IMR-90 (cell line): Measurements from ENCODE around the gene ST6GALNAC3. TPM values are rescaled to one million over a fixed set of nuclear protein-coding genes. Genes with fewer than 3 reads are reported as not detected.

Source experiments
- ATAC-seq: fragments of 200-7000 bp; cut with Tn5 transposase; 2 replicates; pipeline ENCODE4 v1.9.1; 2020; ENCODE audit warnings: low read depth, mild to moderate bottlenecking, moderate library complexity
- BruUV-seq: library from RNA; stranded (reverse); fragments of 400-500 nt; replicated peaks from 2 replicates; lab custom pipeline; 2021; lab: Mats Ljungman, UMichigan
- CTCF ChIA-PET: fragments of 300-600 bp; formaldehyde crosslinking; extraction: SDS; loops from one replicate; lab custom pipeline; 2021; ENCODE audit warnings: antibody characterized with exemption; lab: Yijun Ruan, JAX
- POLR2A ChIA-PET: fragments of 300-600 bp; sonication (Branson Sonifier 250); formaldehyde crosslinking; loops from one replicate; lab custom pipeline; 2022; ENCODE audit warnings: antibody characterized with exemption; ENCODE audit not compliant: unreplicated experiment; lab: Charles Lee
- DNase-seq: peaks from one replicate; pipeline ENCODE4 v3.0.0; 2013
- H2AFZ ChIP-seq: replicated peaks from 2 replicates; pipeline ENCODE3; 2013; ENCODE audit warnings: low read length, mild to moderate bottlenecking; ENCODE audit not compliant: poor library complexity
- H2AK5ac ChIP-seq: 2 replicates; pipeline ENCODE4 v1.6.1; 2013; ENCODE audit warnings: low read depth, low read length, inconsistent platforms
- H2AK9ac ChIP-seq: replicated peaks from 2 replicates; pipeline ENCODE3; 2013; ENCODE audit warnings: mild to moderate bottlenecking, low read depth, low read length, moderate library complexity; ENCODE audit not compliant: poor library complexity
- H2BK120ac ChIP-seq: 2 replicates; pipeline ENCODE4 v1.6.1; 2013; ENCODE audit warnings: low read depth, low read length, inconsistent platforms
- H2BK15ac ChIP-seq: 3 replicates; pipeline ENCODE4 v1.6.1; 2013; ENCODE audit warnings: low read depth, low read length, inconsistent platforms
- H2BK20ac ChIP-seq: 2 replicates; pipeline ENCODE4 v1.6.1; 2013; ENCODE audit warnings: low read depth, mild to moderate bottlenecking, inconsistent platforms, low read length, moderate library complexity
- H2BK5ac ChIP-seq: 2 replicates; pipeline ENCODE4 v1.6.1; 2013; ENCODE audit warnings: mild to moderate bottlenecking, low read depth, low read length, inconsistent platforms; ENCODE audit not compliant: poor library complexity, severe bottlenecking
- H3K14ac ChIP-seq: replicated peaks from 2 replicates; pipeline ENCODE4 v1.6.1; 2013; ENCODE audit warnings: low read depth, low read length, inconsistent platforms
- H3K18ac ChIP-seq: 2 replicates; pipeline ENCODE4 v1.6.1; 2013; ENCODE audit warnings: low read depth, low read length, control low read depth
- H3K23ac ChIP-seq: 2 replicates; pipeline ENCODE4 v1.6.1; 2013; ENCODE audit warnings: low read depth, low read length, inconsistent platforms
- H3K27ac ChIP-seq: 2 replicates; pipeline ENCODE4 v1.5.1; 2013; ENCODE audit warnings: mild to moderate bottlenecking, control low read depth, low read length; ENCODE audit not compliant: insufficient read depth
- H3K27me3 ChIP-seq: 2 replicates; pipeline ENCODE4 v1.6.1; 2013; ENCODE audit warnings: low read length; ENCODE audit not compliant: control insufficient read depth, insufficient read depth
- H3K36me3 ChIP-seq: 2 replicates; pipeline ENCODE4 v1.6.1; 2013; ENCODE audit warnings: low read length, mixed read lengths; ENCODE audit not compliant: control insufficient read depth, insufficient read depth
- H3K4ac ChIP-seq: 2 replicates; pipeline ENCODE4 v1.6.1; 2013; ENCODE audit warnings: low read depth, low read length, inconsistent platforms
- H3K4me1 ChIP-seq: 2 replicates; pipeline ENCODE4 v1.6.1; 2013; ENCODE audit warnings: low read length, mixed read lengths; ENCODE audit not compliant: control insufficient read depth, insufficient read depth
- H3K4me2 ChIP-seq: 2 replicates; pipeline ENCODE4 v1.6.1; 2013; ENCODE audit warnings: low read depth, mild to moderate bottlenecking, control low read depth, low read length, moderate library complexity
- H3K4me3 ChIP-seq: 2 replicates; pipeline ENCODE4 v1.5.1; 2013; ENCODE audit warnings: low read depth, mild to moderate bottlenecking, control low read depth, low read length, moderate library complexity; ENCODE audit not compliant: insufficient read depth
- H3K56ac ChIP-seq: 2 replicates; pipeline ENCODE4 v1.6.1; 2013; ENCODE audit warnings: low read length, inconsistent platforms; ENCODE audit not compliant: insufficient read depth; ENCODE audit errors: extremely low read depth
- H3K79me1 ChIP-seq, 2 experiments: 2 replicates each; pipeline ENCODE4 v1.6.1; 2013; ENCODE audit warnings: low read length in 2 of 2, inconsistent platforms in 1 of 2, low read depth in 1 of 2
- H3K9ac ChIP-seq: 2 replicates; pipeline ENCODE4 v1.6.1; 2013; ENCODE audit warnings: low read depth, low read length, control low read depth
- H3K9me1 ChIP-seq: 2 replicates; pipeline ENCODE4 v1.6.1; 2013; ENCODE audit warnings: low read length, inconsistent platforms; ENCODE audit not compliant: insufficient read depth
- H3K9me3 ChIP-seq: 2 replicates; pipeline ENCODE4 v1.6.1; 2013; ENCODE audit warnings: low read length; ENCODE audit not compliant: control insufficient read depth, insufficient read depth
- H4K20me1 ChIP-seq: 2 replicates; pipeline ENCODE4 v1.6.1; 2013; ENCODE audit warnings: low read length, inconsistent platforms; ENCODE audit not compliant: insufficient read depth
- H4K5ac ChIP-seq: 2 replicates; pipeline ENCODE4 v1.6.1; 2013; ENCODE audit warnings: mild to moderate bottlenecking, low read depth, low read length, control low read depth
- H4K8ac ChIP-seq, 2 experiments: 2 replicates each; pipeline ENCODE4 v1.6.1; 2013; ENCODE audit warnings: low read depth in 2 of 2, low read length in 2 of 2, control low read depth in 1 of 2, inconsistent platforms in 1 of 2
- H4K91ac ChIP-seq: 2 replicates; pipeline ENCODE4 v1.6.1; 2013; ENCODE audit warnings: low read depth, low read length, inconsistent platforms; ENCODE audit not compliant: insufficient read depth
- BHLHE40 ChIP-seq: fragments of 150-350 bp; IDR thresholded peaks from 2 replicates; pipeline ENCODE4 v1.6.1; 2016; ENCODE audit warnings: mild to moderate bottlenecking, low read depth, low read length
- ELK1 ChIP-seq: fragments of 150-350 bp; IDR thresholded peaks from 2 replicates; pipeline ENCODE4 v1.6.1; 2016; ENCODE audit warnings: low read depth, mild to moderate bottlenecking, low read length, moderate library complexity, borderline replicate concordance
- FOS ChIP-seq: fragments of 150-350 bp; IDR thresholded peaks from 2 replicates; pipeline ENCODE4 v1.6.1; 2016; ENCODE audit warnings: low read depth, low read length
- MAFK ChIP-seq: IDR thresholded peaks from 2 replicates; pipeline ENCODE4 v1.6.1; 2012; ENCODE audit warnings: low read depth, low read length, improper control_type of control experiment
- MXI1 ChIP-seq: IDR thresholded peaks from 2 replicates; pipeline ENCODE4 v1.6.1; 2012; ENCODE audit warnings: low read depth, mild to moderate bottlenecking, low read length, moderate library complexity, borderline replicate concordance
- NFE2L2 ChIP-seq: fragments of 150-350 bp; IDR thresholded peaks from 2 replicates; pipeline ENCODE4 v1.6.1; 2016; ENCODE audit warnings: low read depth, mild to moderate bottlenecking, low read length
- POLR2A ChIP-seq: IDR thresholded peaks from 2 replicates; pipeline ENCODE4 v1.6.1; 2012; ENCODE audit warnings: mild to moderate bottlenecking, low read depth, low read length
- RAD21 ChIP-seq: IDR thresholded peaks from 2 replicates; pipeline ENCODE4 v1.6.1; 2012; ENCODE audit warnings: low read length, improper control_type of control experiment
- RCOR1 ChIP-seq: IDR thresholded peaks from 2 replicates; pipeline ENCODE4 v1.6.1; 2012; ENCODE audit warnings: mild to moderate bottlenecking, low read length, improper control_type of control experiment; ENCODE audit not compliant: insufficient replicate concordance
- RFX5 ChIP-seq: IDR thresholded peaks from 2 replicates; pipeline ENCODE4 v1.8.0; 2012; ENCODE audit warnings: low read depth, mild to moderate bottlenecking, low read length, moderate library complexity
- SMC3 ChIP-seq: fragments of 150-350 bp; IDR thresholded peaks from 2 replicates; pipeline ENCODE4 v1.6.1; 2016; ENCODE audit warnings: low read depth, mild to moderate bottlenecking, antibody characterized with exemption, low read length, moderate library complexity
- USF2 ChIP-seq: fragments of 150-350 bp; IDR thresholded peaks from 2 replicates; pipeline ENCODE4 v1.6.1; 2017; ENCODE audit warnings: mild to moderate bottlenecking, antibody characterized with exemption, low read length, low read depth
- WGBS, 2 experiments: methylation state at CpG; one replicate each; pipeline versions ENCODE4 v1.1.5 to v1.1.7; 2013; ENCODE audit warnings: missing lambda C conversion rate in 2 of 2; ENCODE audit not compliant: insufficient read length in 1 of 2; ENCODE audit errors: extremely low coverage in 2 of 2; 5-methylcytosine and 5-hydroxymethylcytosine counted together
- dilution Hi-C: fragments of 300-500 bp; cut with HindIII; formaldehyde crosslinking; loops from one replicate; pipeline ENCODE4 v1.14.3; 2018; ENCODE audit warnings: low sequenced_read_pairs; ENCODE audit not compliant: unreplicated experiment
- in situ Hi-C: fragments of 300-500 bp; cut with MboI; formaldehyde crosslinking; loops from 3 replicates; pipeline ENCODE4 v1.14.3; 2019; ENCODE audit warnings: low sequenced_read_pairs, inconsistent platforms, mixed read lengths
- intact Hi-C: fragments of 100-400 bp; cut with micrococcal nuclease; formaldehyde crosslinking; loops from 2 replicates; pipeline ENCODE4 v1.10.0; 2022
- polyA plus RNA-seq, 3 experiments: library from polyadenylated mRNA; depleted of rRNA; stranded (reverse); fragments of >200 nt; gene quantifications; 2 replicates each; pipeline ENCODE4 v1.2.3, GENCODE V29; 2012; ENCODE audit warnings: low replicate concordance in 1 of 3
- total RNA-seq: library from RNA; depleted of rRNA; stranded (reverse); fragments of >200 nt; gene quantifications from 2 replicates; pipeline ENCODE4 v1.2.3, GENCODE V29; 2012
- TF ChIP-seq, protein P1 (sequence below): conservative IDR thresholded peaks from 2 replicates; pipeline ENCODE4 v1.5.1; 2012; ENCODE audit warnings: mild to moderate bottlenecking, low read depth, low read length, improper control_type of control experiment

The ST6GALNAC3 gene
- total and polyA plus RNA-seq, 2 of the 4 experiments (the other 2 are of a cell fraction): 0.65 to 1.3 TPM

GRCh38 chr1:76622774-76623528 is 548.4 kb downstream of the ST6GALNAC3 start:
- Histone ChIP-seq H4K20me1 (no peaks in the 10 kb centered on the region), H3K4me3 (no peak overlapping the region), H3K79me1 (no peaks in the 10 kb centered on the region), H4K5ac (no peak overlapping the region), H3K4me2 (no peak overlapping the region), H2AK9ac (no peak overlapping the region), H3K9me1 (no peaks in the 10 kb centered on the region), H3K18ac (no peak overlapping the region), H3K9ac (no peak overlapping the region), H3K9me3 (no peaks in the 10 kb centered on the region), H2BK5ac (no peak overlapping the region), H3K27me3 (no peaks in the 10 kb centered on the region), H2BK20ac (no peak overlapping the region), H3K14ac (no peak overlapping the region), H3K4me1 (no peaks in the 10 kb centered on the region), H2BK15ac (no peak overlapping the region), H3K23ac (no peak overlapping the region), H3K4ac (no peak overlapping the region), H4K8ac (no peak overlapping the region), H2AFZ (no peak overlapping the region), H3K36me3 (no peaks in the 10 kb centered on the region), H2AK5ac (no peak overlapping the region), H2BK120ac (no peak overlapping the region), H3K27ac (no peak overlapping the region), H3K56ac (no peak overlapping the region), H4K91ac (no peak overlapping the region)
- dilution Hi-C loops: no loop called here
- DNase-seq (no peak), ATAC-seq (no peak)
- in situ Hi-C loops: no loop called here
- WGBS, 2 experiments: 71% methylated on average over 1 of the region's 7 CpGs; no CpG with 5 or more reads in 1 of the 2 experiments
- POLR2A ChIA-PET: no interaction called here
- CTCF ChIA-PET: no interaction called here
- no peak for TF ChIP-seq NFE2L2
- TF ChIP-seq BHLHE40: no peak
- no peak for TF ChIP-seq MAFK
- no peak for TF ChIP-seq USF2
- no peak for TF ChIP-seq RAD21
- no peak for TF ChIP-seq POLR2A
- TF ChIP-seq, protein P1, sequence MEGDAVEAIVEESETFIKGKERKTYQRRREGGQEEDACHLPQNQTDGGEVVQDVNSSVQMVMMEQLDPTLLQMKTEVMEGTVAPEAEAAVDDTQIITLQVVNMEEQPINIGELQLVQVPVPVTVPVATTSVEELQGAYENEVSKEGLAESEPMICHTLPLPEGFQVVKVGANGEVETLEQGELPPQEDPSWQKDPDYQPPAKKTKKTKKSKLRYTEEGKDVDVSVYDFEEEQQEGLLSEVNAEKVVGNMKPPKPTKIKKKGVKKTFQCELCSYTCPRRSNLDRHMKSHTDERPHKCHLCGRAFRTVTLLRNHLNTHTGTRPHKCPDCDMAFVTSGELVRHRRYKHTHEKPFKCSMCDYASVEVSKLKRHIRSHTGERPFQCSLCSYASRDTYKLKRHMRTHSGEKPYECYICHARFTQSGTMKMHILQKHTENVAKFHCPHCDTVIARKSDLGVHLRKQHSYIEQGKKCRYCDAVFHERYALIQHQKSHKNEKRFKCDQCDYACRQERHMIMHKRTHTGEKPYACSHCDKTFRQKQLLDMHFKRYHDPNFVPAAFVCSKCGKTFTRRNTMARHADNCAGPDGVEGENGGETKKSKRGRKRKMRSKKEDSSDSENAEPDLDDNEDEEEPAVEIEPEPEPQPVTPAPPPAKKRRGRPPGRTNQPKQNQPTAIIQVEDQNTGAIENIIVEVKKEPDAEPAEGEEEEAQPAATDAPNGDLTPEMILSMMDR: no peak
- no peak for TF ChIP-seq RCOR1
- no peak for TF ChIP-seq FOS
- no peak for TF ChIP-seq SMC3
- no peak for TF ChIP-seq ELK1
- no peak for TF ChIP-seq MXI1
- no peak for TF ChIP-seq RFX5
- no TSS peak for BruUV-seq
- intact Hi-C loops: no loop called here
